ENCODE results near the gene ABCC12.

GRCh38 chr16:48156790-48157209 lies 1.0 kb upstream of the ABCC12 start:
- peak; percentile 95 for TF ChIP-seq CTCF (IDR thresholded peaks at IDR 0.05)
- no peak for TF ChIP-seq EZH2 (IDR thresholded peaks at IDR 0.05; ENCODE audit: borderline replicate concordance, insufficient read depth, low read depth, low read length, poor library complexity, severe bottlenecking)
